ENCODE measurements around the gene NIP7. TPM values are rescaled to one million over a fixed set of nuclear protein-coding genes. Genes with fewer than 3 reads are reported as not detected.

Gene NIP7
- total RNA-seq, 1 donor from 2014 or later, result 23.7 TPM

DNA sequence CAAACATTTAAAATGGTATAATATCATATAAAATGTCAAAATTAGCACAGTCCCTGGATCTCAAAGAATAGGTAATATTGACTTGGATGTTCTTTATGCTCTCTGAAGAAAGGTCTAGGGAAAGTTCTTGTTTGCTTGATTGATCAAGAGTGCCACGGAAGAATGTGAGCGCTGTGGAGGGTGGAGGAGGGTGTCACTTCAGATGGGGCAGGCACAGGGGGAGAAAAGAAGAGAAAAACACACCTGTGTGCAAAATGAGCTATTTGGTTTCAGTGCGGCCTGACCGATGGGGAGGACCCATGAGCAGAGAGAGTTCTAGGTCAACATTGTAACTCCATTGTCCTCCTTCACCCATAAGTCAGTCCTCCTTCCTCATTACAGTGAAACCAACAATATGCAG lies 37.3 kb upstream of the NIP7 start:
- no peak overlapping the region for H3K27ac Mint-ChIP-seq

DNA sequence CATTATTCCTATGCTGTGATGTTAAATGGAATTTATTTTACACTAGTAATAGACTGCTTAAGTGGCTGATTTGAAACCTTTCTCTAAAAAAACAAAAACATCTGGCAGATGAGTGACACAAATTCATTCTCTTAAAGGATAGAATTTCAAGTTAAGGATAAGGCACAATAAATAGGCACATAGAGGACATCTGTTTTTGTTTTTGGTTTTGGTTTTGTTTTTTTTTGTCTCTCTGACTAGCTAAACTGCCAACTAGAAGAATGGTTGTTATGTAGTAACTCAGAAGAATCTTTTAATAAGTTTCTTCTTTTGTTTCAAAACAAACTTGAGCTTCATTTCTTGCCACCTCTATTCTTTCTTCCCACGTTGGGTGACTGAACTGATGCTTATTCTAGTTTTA lies 33.5 kb upstream of the NIP7 start:
- peaks cover 9% of the 10 kb centered on the region for H3K4me1 Mint-ChIP-seq
- H3K4me2 ChIP-seq, result no peak overlapping the region
- H3F3A ChIP-seq (ENCODE audit: low read depth), result peaks cover 26% of the 10 kb centered on the region
- no peaks in the 10 kb centered on the region for H3K27me3 ChIP-seq
- H3K27me3 Mint-ChIP-seq (ENCODE audit: insufficient read depth, low read depth), result peaks cover 3% of the 10 kb centered on the region
- H3K9me3 ChIP-seq (ENCODE audit: low read depth), result no peaks in the 10 kb centered on the region
- no peaks in the 10 kb centered on the region for H3K4me1 ChIP-seq
- no peak overlapping the region for H2AFZ ChIP-seq (replicated peaks)
- H3K27ac Mint-ChIP-seq, result no peak overlapping the region
- no peak overlapping the region for H3K9ac ChIP-seq
- DNase-seq (ENCODE audit: low spot score), result no peak
- peaks cover 5% of the 10 kb centered on the region for H3K36me3 Mint-ChIP-seq
- no peak overlapping the region for H3K4me3 Mint-ChIP-seq
- H4K20me1 ChIP-seq (ENCODE audit: low read depth), result no peaks in the 10 kb centered on the region
- no peak for TF ChIP-seq EZH2phosphoT487 (IDR thresholded peaks at IDR 0.05)
- TF ChIP-seq EZH2 (IDR thresholded peaks at IDR 0.05), result no peak
- no peak for TF ChIP-seq CTCF (IDR thresholded peaks at IDR 0.05)
- H3K36me3 ChIP-seq, result no peaks in the 10 kb centered on the region
- no peak overlapping the region for H3K27ac ChIP-seq
- H3K4me3 ChIP-seq, result no peak overlapping the region
- H3K79me2 ChIP-seq (ENCODE audit: low read depth), result no peaks in the 10 kb centered on the region
- no peaks in the 10 kb centered on the region for H3K9me3 Mint-ChIP-seq

More for the DNA sequence above, 37.3 kb upstream of the NIP7 start:
- H4K20me1 ChIP-seq (ENCODE audit: low read depth), result no peaks in the 10 kb centered on the region
- H3F3A ChIP-seq (ENCODE audit: low read depth), result peaks cover 4% of the 10 kb centered on the region
- H3K9ac ChIP-seq, result no peak overlapping the region
- no peaks in the 10 kb centered on the region for H3K9me3 Mint-ChIP-seq
- H2AFZ ChIP-seq (replicated peaks), result no peak overlapping the region
- no peak overlapping the region for H3K4me3 ChIP-seq
- H3K36me3 Mint-ChIP-seq, result peaks cover 17% of the 10 kb centered on the region
- no peaks in the 10 kb centered on the region for H3K36me3 ChIP-seq
- TF ChIP-seq EZH2 (IDR thresholded peaks at IDR 0.05) (no peak), CTCF (IDR thresholded peaks at IDR 0.05) (no peak), EZH2phosphoT487 (IDR thresholded peaks at IDR 0.05) (no peak)
- no peaks in the 10 kb centered on the region for H3K79me2 ChIP-seq (ENCODE audit: low read depth)
- H3K4me1 Mint-ChIP-seq, result no peaks in the 10 kb centered on the region
- H3K27ac ChIP-seq, result no peak overlapping the region
- no peak for DNase-seq (ENCODE audit: low spot score)
- no peaks in the 10 kb centered on the region for H3K9me3 ChIP-seq (ENCODE audit: low read depth)
- H3K4me2 ChIP-seq, result no peak overlapping the region
- no peaks in the 10 kb centered on the region for H3K27me3 Mint-ChIP-seq (ENCODE audit: insufficient read depth, low read depth)
- no peaks in the 10 kb centered on the region for H3K27me3 ChIP-seq
- H3K4me3 Mint-ChIP-seq, result no peak overlapping the region
- H3K4me1 ChIP-seq, result no peaks in the 10 kb centered on the region

- Histone ChIP-seq H3K36me3 (no peaks in the 10 kb centered on the region), H3K4me3 (no peak overlapping the region), H4K20me1 (ENCODE audit: low read depth) (peaks cover 4% of the 10 kb centered on the region), H3K27ac (no peak overlapping the region), H3K9ac (no peak overlapping the region), H2AFZ (replicated peaks) (no peak overlapping the region), H3K4me2 (no peak overlapping the region), H3F3A (ENCODE audit: low read depth) (peaks cover 26% of the 10 kb centered on the region), H3K9me3 (ENCODE audit: low read depth) (no peaks in the 10 kb centered on the region), H3K27me3 (no peaks in the 10 kb centered on the region), H3K4me1 (no peaks in the 10 kb centered on the region), H3K79me2 (ENCODE audit: low read depth) (peaks cover 6% of the 10 kb centered on the region)
- no peak for DNase-seq (ENCODE audit: low spot score)
- H3K27me3 Mint-ChIP-seq (ENCODE audit: insufficient read depth, low read depth), result peaks cover 3% of the 10 kb centered on the region
- peaks cover 12% of the 10 kb centered on the region for H3K4me1 Mint-ChIP-seq
- H3K36me3 Mint-ChIP-seq, result peaks cover 3% of the 10 kb centered on the region
- no peak for TF ChIP-seq CTCF (IDR thresholded peaks at IDR 0.05)
- no peak for TF ChIP-seq EZH2phosphoT487 (IDR thresholded peaks at IDR 0.05)
- TF ChIP-seq EZH2 (IDR thresholded peaks at IDR 0.05), result no peak
- no peak overlapping the region for H3K27ac Mint-ChIP-seq
- H3K9me3 Mint-ChIP-seq, result no peaks in the 10 kb centered on the region
- no peak overlapping the region for H3K4me3 Mint-ChIP-seq
Measured at GRCh38 chr16:69307091-69307490, 32.5 kb upstream of the NIP7 start.

All from neural progenitor cell (in vitro differentiated cells).